ENCODE results near the gene TPI1. TPM values are rescaled to one million over a fixed set of nuclear protein-coding genes. Genes with fewer than 3 reads are reported as not detected.

TPI1 gene
- total and polyA plus RNA-seq, 4 donors, result 190 to 547 (median 396) TPM

DNA sequence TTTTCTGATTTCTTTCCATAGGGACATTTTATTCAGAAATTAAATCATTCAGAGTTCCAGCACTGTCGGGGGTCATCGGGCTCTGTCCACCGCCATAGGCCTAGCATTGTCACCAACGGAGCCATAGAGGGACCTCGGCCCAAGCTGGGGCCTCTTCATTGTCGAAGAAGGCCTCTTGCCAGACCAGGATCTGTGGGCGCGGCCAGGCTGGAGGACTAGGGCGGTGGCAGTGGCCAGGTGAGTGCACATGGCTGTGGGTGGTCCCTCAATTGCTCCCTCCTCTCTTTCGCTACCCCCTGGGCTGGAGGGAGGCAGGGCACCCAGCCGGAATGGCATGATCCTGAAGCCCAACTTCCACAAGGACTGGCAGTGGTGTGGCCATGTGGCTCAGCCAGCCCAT is 16.4 kb downstream of the TPI1 start:
- 96% methylated on average over 11 of the region's 11 CpGs for WGBS
- DNase-seq (ENCODE audit: low spot score), result no peak

More for the DNA sequence above, 16.4 kb downstream of the TPI1 start:
- no peaks in the 10 kb centered on the region for H3K9me3 ChIP-seq (ENCODE audit: control insufficient read depth in 4 of 4, low read length in 3 of 4)
- no peak overlapping the region for H3K4me3 ChIP-seq (ENCODE audit: low read depth in 1 of 3, low read length in 3 of 3)
- no peaks in the 10 kb centered on the region for H3K27me3 ChIP-seq (ENCODE audit: control insufficient read depth in 4 of 4, insufficient read depth in 4 of 4, low read length in 3 of 4)
- H3K9ac ChIP-seq (ENCODE audit: low read depth in 1 of 2, low read length in 2 of 2), result no peak overlapping the region
- TF ChIP-seq HNF4G (IDR thresholded peaks at IDR 0.05), result no peak
- TF ChIP-seq YY1 (IDR thresholded peaks at IDR 0.05), result no peak
- no peak for TF ChIP-seq EGR1 (IDR thresholded peaks at IDR 0.05; ENCODE audit: low read depth in 2 of 2)
- TF ChIP-seq, protein P1, sequence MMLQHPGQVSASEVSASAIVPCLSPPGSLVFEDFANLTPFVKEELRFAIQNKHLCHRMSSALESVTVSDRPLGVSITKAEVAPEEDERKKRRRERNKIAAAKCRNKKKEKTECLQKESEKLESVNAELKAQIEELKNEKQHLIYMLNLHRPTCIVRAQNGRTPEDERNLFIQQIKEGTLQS (IDR thresholded peaks at IDR 0.05), result no peak
- TF ChIP-seq, protein P2, sequence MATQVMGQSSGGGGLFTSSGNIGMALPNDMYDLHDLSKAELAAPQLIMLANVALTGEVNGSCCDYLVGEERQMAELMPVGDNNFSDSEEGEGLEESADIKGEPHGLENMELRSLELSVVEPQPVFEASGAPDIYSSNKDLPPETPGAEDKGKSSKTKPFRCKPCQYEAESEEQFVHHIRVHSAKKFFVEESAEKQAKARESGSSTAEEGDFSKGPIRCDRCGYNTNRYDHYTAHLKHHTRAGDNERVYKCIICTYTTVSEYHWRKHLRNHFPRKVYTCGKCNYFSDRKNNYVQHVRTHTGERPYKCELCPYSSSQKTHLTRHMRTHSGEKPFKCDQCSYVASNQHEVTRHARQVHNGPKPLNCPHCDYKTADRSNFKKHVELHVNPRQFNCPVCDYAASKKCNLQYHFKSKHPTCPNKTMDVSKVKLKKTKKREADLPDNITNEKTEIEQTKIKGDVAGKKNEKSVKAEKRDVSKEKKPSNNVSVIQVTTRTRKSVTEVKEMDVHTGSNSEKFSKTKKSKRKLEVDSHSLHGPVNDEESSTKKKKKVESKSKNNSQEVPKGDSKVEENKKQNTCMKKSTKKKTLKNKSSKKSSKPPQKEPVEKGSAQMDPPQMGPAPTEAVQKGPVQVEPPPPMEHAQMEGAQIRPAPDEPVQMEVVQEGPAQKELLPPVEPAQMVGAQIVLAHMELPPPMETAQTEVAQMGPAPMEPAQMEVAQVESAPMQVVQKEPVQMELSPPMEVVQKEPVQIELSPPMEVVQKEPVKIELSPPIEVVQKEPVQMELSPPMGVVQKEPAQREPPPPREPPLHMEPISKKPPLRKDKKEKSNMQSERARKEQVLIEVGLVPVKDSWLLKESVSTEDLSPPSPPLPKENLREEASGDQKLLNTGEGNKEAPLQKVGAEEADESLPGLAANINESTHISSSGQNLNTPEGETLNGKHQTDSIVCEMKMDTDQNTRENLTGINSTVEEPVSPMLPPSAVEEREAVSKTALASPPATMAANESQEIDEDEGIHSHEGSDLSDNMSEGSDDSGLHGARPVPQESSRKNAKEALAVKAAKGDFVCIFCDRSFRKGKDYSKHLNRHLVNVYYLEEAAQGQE (IDR thresholded peaks at IDR 0.05), result no peak
- no peak for TF ChIP-seq FOXA2 (IDR thresholded peaks at IDR 0.05)
- TF ChIP-seq RXRA (IDR thresholded peaks at IDR 0.05), result no peak
- TF ChIP-seq, protein P3, sequence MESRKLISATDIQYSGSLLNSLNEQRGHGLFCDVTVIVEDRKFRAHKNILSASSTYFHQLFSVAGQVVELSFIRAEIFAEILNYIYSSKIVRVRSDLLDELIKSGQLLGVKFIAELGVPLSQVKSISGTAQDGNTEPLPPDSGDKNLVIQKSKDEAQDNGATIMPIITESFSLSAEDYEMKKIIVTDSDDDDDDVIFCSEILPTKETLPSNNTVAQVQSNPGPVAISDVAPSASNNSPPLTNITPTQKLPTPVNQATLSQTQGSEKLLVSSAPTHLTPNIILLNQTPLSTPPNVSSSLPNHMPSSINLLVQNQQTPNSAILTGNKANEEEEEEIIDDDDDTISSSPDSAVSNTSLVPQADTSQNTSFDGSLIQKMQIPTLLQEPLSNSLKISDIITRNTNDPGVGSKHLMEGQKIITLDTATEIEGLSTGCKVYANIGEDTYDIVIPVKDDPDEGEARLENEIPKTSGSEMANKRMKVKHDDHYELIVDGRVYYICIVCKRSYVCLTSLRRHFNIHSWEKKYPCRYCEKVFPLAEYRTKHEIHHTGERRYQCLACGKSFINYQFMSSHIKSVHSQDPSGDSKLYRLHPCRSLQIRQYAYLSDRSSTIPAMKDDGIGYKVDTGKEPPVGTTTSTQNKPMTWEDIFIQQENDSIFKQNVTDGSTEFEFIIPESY (IDR thresholded peaks at IDR 0.05), result no peak
- TF ChIP-seq SP1 (IDR thresholded peaks at IDR 0.05), result no peak
- no peak for TF ChIP-seq JUND (IDR thresholded peaks at IDR 0.05)
- TF ChIP-seq RAD21 (IDR thresholded peaks at IDR 0.05), result no peak
- TF ChIP-seq TAF1 (conservative IDR thresholded peaks at IDR 0.05), result no peak
- TF ChIP-seq, protein P4, sequence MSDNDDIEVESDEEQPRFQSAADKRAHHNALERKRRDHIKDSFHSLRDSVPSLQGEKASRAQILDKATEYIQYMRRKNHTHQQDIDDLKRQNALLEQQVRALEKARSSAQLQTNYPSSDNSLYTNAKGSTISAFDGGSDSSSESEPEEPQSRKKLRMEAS (IDR thresholded peaks at IDR 0.05), result no peak
- TF ChIP-seq HNF4A (conservative IDR thresholded peaks at IDR 0.05), result no peak
- no peak for TF ChIP-seq GABPA (IDR thresholded peaks at IDR 0.05 in 1 of 2, conservative IDR thresholded peaks at IDR 0.05 in 1 of 2)
- TF ChIP-seq NR2F2 (IDR thresholded peaks at IDR 0.05), result no peak
- TF ChIP-seq, protein P5, sequence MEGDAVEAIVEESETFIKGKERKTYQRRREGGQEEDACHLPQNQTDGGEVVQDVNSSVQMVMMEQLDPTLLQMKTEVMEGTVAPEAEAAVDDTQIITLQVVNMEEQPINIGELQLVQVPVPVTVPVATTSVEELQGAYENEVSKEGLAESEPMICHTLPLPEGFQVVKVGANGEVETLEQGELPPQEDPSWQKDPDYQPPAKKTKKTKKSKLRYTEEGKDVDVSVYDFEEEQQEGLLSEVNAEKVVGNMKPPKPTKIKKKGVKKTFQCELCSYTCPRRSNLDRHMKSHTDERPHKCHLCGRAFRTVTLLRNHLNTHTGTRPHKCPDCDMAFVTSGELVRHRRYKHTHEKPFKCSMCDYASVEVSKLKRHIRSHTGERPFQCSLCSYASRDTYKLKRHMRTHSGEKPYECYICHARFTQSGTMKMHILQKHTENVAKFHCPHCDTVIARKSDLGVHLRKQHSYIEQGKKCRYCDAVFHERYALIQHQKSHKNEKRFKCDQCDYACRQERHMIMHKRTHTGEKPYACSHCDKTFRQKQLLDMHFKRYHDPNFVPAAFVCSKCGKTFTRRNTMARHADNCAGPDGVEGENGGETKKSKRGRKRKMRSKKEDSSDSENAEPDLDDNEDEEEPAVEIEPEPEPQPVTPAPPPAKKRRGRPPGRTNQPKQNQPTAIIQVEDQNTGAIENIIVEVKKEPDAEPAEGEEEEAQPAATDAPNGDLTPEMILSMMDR (IDR thresholded peaks at IDR 0.05; ENCODE audit: low read depth, low read length, missing input control), result no peak
- H3K4me1 ChIP-seq (ENCODE audit: control insufficient read depth in 4 of 4, insufficient read depth in 4 of 4, low read length in 3 of 4), result peaks cover 0 to 4% (median 0%) of the 10 kb centered on the region in 4 donors
- H3K36me3 ChIP-seq (ENCODE audit: control insufficient read depth in 4 of 4, insufficient read depth in 3 of 4, low read depth in 1 of 4, low read length in 3 of 4), result peaks cover 0 to 7% (median 3%) of the 10 kb centered on the region in 4 donors
- no peak overlapping the region for H3K27ac ChIP-seq (ENCODE audit: low read depth in 1 of 2, low read length in 2 of 2)

Data from liver (tissue), 9 donors.